IMR-90 (cell line): ENCODE data around the gene QSOX2.

ENCODE experiments used
- BHLHE40 ChIP-seq: fragments of 150-350 bp; IDR thresholded peaks from 2 replicates; pipeline ENCODE4 v1.6.1; 2016; ENCODE audit warnings: mild to moderate bottlenecking, low read depth, low read length
- CHD1 ChIP-seq: IDR thresholded peaks from 2 replicates; pipeline ENCODE4 v1.6.1; 2012; ENCODE audit warnings: low read depth, low read length, improper control_type of control experiment
- CTCF ChIP-seq: conservative IDR thresholded peaks from 2 replicates; pipeline ENCODE4 v1.5.1; 2012; ENCODE audit warnings: mild to moderate bottlenecking, low read depth, low read length, improper control_type of control experiment
- FOS ChIP-seq: fragments of 150-350 bp; IDR thresholded peaks from 2 replicates; pipeline ENCODE4 v1.6.1; 2016; ENCODE audit warnings: low read depth, low read length
- MAFK ChIP-seq: IDR thresholded peaks from 2 replicates; pipeline ENCODE4 v1.6.1; 2012; ENCODE audit warnings: low read depth, low read length, improper control_type of control experiment
- MXI1 ChIP-seq: IDR thresholded peaks from 2 replicates; pipeline ENCODE4 v1.6.1; 2012; ENCODE audit warnings: low read depth, mild to moderate bottlenecking, low read length, moderate library complexity, borderline replicate concordance
- POLR2A ChIP-seq: IDR thresholded peaks from 2 replicates; pipeline ENCODE4 v1.6.1; 2012; ENCODE audit warnings: mild to moderate bottlenecking, low read depth, low read length
- RAD21 ChIP-seq: IDR thresholded peaks from 2 replicates; pipeline ENCODE4 v1.6.1; 2012; ENCODE audit warnings: low read length, improper control_type of control experiment
- RFX5 ChIP-seq: IDR thresholded peaks from 2 replicates; pipeline ENCODE4 v1.8.0; 2012; ENCODE audit warnings: low read depth, mild to moderate bottlenecking, low read length, moderate library complexity
- SMC3 ChIP-seq: fragments of 150-350 bp; IDR thresholded peaks from 2 replicates; pipeline ENCODE4 v1.6.1; 2016; ENCODE audit warnings: low read depth, mild to moderate bottlenecking, antibody characterized with exemption, low read length, moderate library complexity
- USF2 ChIP-seq: fragments of 150-350 bp; IDR thresholded peaks from 2 replicates; pipeline ENCODE4 v1.6.1; 2017; ENCODE audit warnings: mild to moderate bottlenecking, antibody characterized with exemption, low read length, low read depth

GRCh38 chr9:136270173-136270705 lies 24.6 kb upstream of the QSOX2 start:
- TF ChIP-seq CTCF, result no peak
- no peak for TF ChIP-seq MXI1
- no peak for TF ChIP-seq RAD21
- TF ChIP-seq POLR2A, result no peak
- no peak for TF ChIP-seq BHLHE40
- TF ChIP-seq FOS, result no peak
- no peak for TF ChIP-seq MAFK
- TF ChIP-seq USF2, result no peak
- no peak for TF ChIP-seq RFX5
- TF ChIP-seq SMC3, result no peak
- no peak for TF ChIP-seq CHD1
